MCF 10A (cell line): Measurements from ENCODE around the gene F7. TPM values are rescaled to one million over a fixed set of nuclear protein-coding genes. Genes with fewer than 3 reads are reported as not detected.

ENCODE experiments used
- BruUV-seq: library from RNA; stranded (reverse); fragments of 400-500 nt; replicated peaks from 2 replicates; lab custom pipeline; 2021; lab: Mats Ljungman, UMichigan
- CTCF ChIA-PET: fragments of 300-600 bp; sonication (Branson Sonifier 250); formaldehyde crosslinking; extraction: SDS; loops from one replicate; lab custom pipeline; 2021; ENCODE audit warnings: antibody characterized with exemption, inconsistent platforms; lab: Yijun Ruan, JAX
- POLR2A ChIA-PET: fragments of 300-600, 350-650 bp; sonication (Branson Sonifier 250); formaldehyde crosslinking; extraction: SDS; loops from one replicate; lab custom pipeline; 2020; ENCODE audit warnings: antibody characterized with exemption, inconsistent platforms; lab: Yijun Ruan, JAX
- DNase-seq: peaks from one replicate; pipeline ENCODE4 v3.0.0-alpha.2; 2018; ENCODE audit not compliant: unreplicated experiment
- H3K27ac Mint-ChIP-seq: one replicate; pipeline ENCODE4 v1.8.0; 2022; ENCODE audit warnings: mild to moderate bottlenecking, low read depth, mixed read lengths; ENCODE audit not compliant: unreplicated experiment
- H3K27me3 Mint-ChIP-seq: one replicate; pipeline ENCODE4 v1.8.0; 2022; ENCODE audit warnings: mixed read lengths; ENCODE audit not compliant: insufficient read depth, unreplicated experiment
- H3K36me3 Mint-ChIP-seq: one replicate; pipeline ENCODE4 v1.8.0; 2022; ENCODE audit warnings: mild to moderate bottlenecking, moderate library complexity, mixed read lengths; ENCODE audit not compliant: insufficient read depth, unreplicated experiment
- H3K4me1 Mint-ChIP-seq: one replicate; pipeline ENCODE4 v1.8.0; 2022; ENCODE audit warnings: mixed read lengths; ENCODE audit not compliant: insufficient read depth, unreplicated experiment
- H3K4me3 Mint-ChIP-seq: one replicate; pipeline ENCODE4 v1.8.0; 2022; ENCODE audit warnings: mild to moderate bottlenecking, moderate library complexity, mixed read lengths; ENCODE audit not compliant: unreplicated experiment
- H3K9me3 Mint-ChIP-seq: one replicate; pipeline ENCODE4 v1.8.0; 2022; ENCODE audit warnings: mixed read lengths; ENCODE audit not compliant: unreplicated experiment
- CTCF ChIP-seq: fragments of 200-600 bp; IDR thresholded peaks from one replicate; pipeline ENCODE4 v1.8.0; 2022; ENCODE audit warnings: antibody characterized with exemption, mild to moderate bottlenecking; ENCODE audit not compliant: unreplicated experiment
- intact Hi-C: fragments of 100-400 bp; cut with micrococcal nuclease; formaldehyde crosslinking; loops from 2 replicates; pipeline ENCODE4 v1.14.1; 2022
- total RNA-seq: library from RNA; stranded (reverse); gene quantifications from 2 replicates; pipeline ENCODE4 v1.2.3, GENCODE V29; 2022

F7 gene
- total RNA-seq, 1 experiment from 2014 or later = not detected

DNA sequence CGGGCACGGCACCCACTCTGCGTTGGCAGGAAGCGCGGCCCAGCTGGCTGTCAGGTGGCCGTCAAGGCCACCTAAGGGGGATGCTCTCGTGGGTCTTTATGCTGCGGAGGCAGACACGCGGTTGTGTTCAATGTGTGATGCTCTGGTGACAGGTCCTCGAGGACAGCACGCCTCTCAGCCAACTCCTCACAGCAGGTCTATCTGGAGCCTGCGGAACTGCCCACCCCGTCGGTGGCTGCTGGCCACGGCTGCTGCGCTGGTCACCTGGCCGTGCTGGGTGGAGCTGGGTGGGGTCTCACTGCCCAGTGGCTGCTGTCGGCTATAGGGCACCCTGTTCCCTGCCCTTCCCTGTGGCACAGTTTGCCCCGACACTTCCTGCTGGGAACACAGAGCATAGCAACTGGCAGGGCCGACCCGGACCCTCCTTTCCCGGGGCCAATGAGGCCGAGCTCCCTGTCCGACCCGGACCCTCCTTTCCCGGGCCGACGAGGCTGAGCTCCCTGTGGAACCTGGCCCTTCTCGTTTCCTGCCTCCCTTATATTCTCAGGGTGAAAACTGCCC is 14.3 kb upstream of the F7 start:
- POLR2A ChIA-PET = no interaction called here

DNA sequence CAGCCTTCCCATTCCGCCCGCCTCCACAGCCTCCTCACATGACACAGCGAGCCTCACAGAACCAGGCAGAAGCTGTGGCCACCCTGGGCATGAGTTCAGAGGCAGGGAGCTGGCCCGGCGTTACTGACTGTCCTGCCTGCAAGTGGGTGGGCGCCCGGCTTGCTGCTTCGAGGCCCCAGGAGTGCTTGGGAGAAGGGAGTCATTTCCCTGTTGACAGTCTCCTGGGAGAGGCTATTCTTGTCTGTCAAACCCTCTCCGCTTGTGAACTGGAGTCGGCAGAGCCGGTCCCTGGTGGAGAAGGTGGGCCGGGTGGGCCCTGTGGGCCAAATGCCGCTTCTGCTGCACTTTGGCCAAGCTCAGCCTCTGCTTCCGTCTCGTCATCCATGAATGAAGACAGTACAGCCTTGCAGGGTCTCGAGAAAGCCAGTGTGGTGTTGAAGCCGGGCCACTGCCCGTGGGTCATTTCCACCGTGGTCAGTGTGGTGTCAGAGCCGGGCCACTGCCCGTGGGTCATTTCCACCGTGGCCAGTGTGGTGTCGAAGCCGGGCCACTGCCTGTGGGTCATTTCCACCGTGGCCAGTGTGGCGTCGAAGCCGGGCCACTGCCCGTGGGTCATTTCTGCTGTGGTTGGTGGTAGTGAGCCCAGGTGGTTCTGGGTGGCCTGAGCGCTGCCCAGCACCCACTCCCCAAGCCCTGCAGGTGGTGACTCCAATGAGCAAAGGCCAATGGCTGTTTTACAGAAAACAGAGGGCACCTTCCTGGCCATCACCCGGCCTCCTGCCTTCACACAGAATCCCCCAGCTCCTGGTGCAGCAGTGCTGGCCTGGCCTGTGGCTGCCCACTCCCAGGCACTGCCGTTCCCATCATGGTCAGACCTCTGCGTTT is 13.5 kb upstream of the F7 start:
- no peak for DNase-seq
- ChIA-PET CTCF (no interaction called here), POLR2A (no interaction called here)
- no peak for TF ChIP-seq CTCF
- Mint-ChIP-seq H3K9me3 (no peaks in the 10 kb centered on the region), H3K4me3 (no peak overlapping the region), H3K4me1 (no peaks in the 10 kb centered on the region), H3K27me3 (peaks cover 11% of the 10 kb centered on the region), H3K27ac (no peak overlapping the region), H3K36me3 (no peaks in the 10 kb centered on the region)
- BruUV-seq = no TSS peak
- intact Hi-C loops = no loop called here

More for the DNA sequence above, 14.3 kb upstream of the F7 start:
- Mint-ChIP-seq H3K36me3 (no peaks in the 10 kb centered on the region), H3K27me3 (peaks cover 11% of the 10 kb centered on the region), H3K27ac (no peak overlapping the region), H3K4me3 (no peak overlapping the region), H3K9me3 (no peaks in the 10 kb centered on the region), H3K4me1 (no peaks in the 10 kb centered on the region)
- TF ChIP-seq CTCF = no peak
- CTCF ChIA-PET = no interaction called here
- DNase-seq = no peak
- no TSS peak for BruUV-seq
- intact Hi-C loops = no loop called here

DNA sequence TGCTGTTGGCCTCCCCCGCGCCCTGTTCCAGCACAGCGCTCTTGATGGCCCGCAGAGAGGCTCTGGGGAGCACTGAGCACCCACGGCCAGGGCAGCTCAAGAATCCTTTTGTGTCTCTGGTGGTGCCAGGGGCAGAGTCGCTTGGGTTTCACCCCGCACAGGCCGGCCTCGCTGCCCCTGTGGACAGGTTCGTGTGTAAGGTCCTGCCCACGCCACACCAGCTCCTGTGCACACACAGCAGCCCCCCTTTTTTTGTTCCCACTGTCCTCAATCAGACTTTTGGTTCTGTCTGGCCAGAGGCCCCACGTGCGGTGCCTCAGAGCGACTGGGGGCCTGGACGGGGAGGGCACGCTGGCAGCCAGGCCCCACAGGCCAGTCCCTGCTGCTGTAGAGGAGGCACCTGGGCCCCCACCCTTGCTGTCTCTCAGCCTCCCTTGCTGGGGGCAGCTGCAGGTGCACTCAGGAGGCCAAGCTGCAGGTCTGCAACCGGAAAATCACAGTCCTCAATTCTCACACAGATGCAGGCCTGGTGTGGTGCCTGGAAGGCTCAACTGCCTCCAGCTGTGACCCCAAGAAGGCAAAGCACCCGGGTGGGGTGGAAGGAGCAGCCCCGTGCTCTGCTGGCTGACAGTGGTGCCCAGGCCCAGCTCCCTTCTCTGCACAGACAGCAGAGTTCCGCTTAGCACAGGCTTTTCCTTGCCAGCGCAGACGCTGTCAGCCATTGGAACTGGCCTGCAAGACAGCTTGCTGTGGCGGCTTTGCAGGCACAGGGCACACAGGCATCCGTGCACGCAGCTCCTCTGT is 12.6 kb upstream of the F7 start:
- no peaks in the 10 kb centered on the region for H3K9me3 Mint-ChIP-seq
- H3K27ac Mint-ChIP-seq = no peak overlapping the region
- no peak overlapping the region for H3K4me3 Mint-ChIP-seq
- BruUV-seq = no TSS peak
- CTCF ChIA-PET = interaction anchor here (0.9 kb wide), 1 partner anchor 116 kb away, joined by 3 read pairs; no protein-coding TSS in a partner anchor
- POLR2A ChIA-PET = no interaction called here
- no peaks in the 10 kb centered on the region for H3K4me1 Mint-ChIP-seq
- intact Hi-C loops = no loop called here
- peaks cover 14% of the 10 kb centered on the region for H3K27me3 Mint-ChIP-seq
- H3K36me3 Mint-ChIP-seq = no peaks in the 10 kb centered on the region
- DNase-seq = no peak
- no peak for TF ChIP-seq CTCF
